Glomerular endothelial cell (primary cell): ENCODE measurements around the gene CNDP1. TPM values are rescaled to one million over a fixed set of nuclear protein-coding genes. Genes with fewer than 3 reads are reported as not detected.
"Not testable (repeated sequence)": the region's sequence is repeated elsewhere in the genome, so short reads cannot be mapped to it uniquely, and the experiment has no call there.

Experiments
- DNase-seq: peaks from one replicate; pipeline ENCODE4 v3.0.0-alpha.2; 2011; ENCODE audit warnings: low read depth, low spot score; ENCODE audit errors: extremely low read depth
- total RNA-seq: library from RNA; depleted of rRNA; stranded (reverse); fragments of >200 nt; gene quantifications from 2 replicates; pipeline ENCODE4 v1.2.3, GENCODE V29; 2015

CNDP1 gene
- not detected in 2 replicates for total RNA-seq

- DNase-seq, result no peak
Measured at GRCh38 chr18:74534150-74534969, at the start of gene CNDP1. Gene CNDP1 (plus strand): TSS chr18:74534500. CDS start chr18:74534668, 168 bp downstream.

GRCh38 chr18:74486119-74486849 is 48.0 kb upstream of the CNDP1 start:
- DNase-seq, result no peak

- no peak for DNase-seq
Measured at GRCh38 chr18:74488354-74488753, 45.9 kb upstream of the CNDP1 start.

GRCh38 chr18:74488864-74489263 is 45.4 kb upstream of the CNDP1 start:
- DNase-seq, result no peak

GRCh38 chr18:74489676-74490075 is 44.6 kb upstream of the CNDP1 start:
- DNase-seq, result no peak

- no peak for DNase-seq
Measured at GRCh38 chr18:74492259-74492658, 42.0 kb upstream of the CNDP1 start.

- no peak for DNase-seq
Measured at GRCh38 chr18:74493689-74494088, 40.6 kb upstream of the CNDP1 start.

- no peak for DNase-seq
Measured at GRCh38 chr18:74494514-74494913, 39.8 kb upstream of the CNDP1 start.

- peak; percentile 84 for DNase-seq
Measured at GRCh38 chr18:74495581-74496507, 38.5 kb upstream of the CNDP1 start, which contains the start of gene CNDP2. Gene CNDP2 (plus strand): TSS chr18:74496363. CDS start chr18:74499974, 3,611 bp downstream.

GRCh38 chr18:74496508-74497323 is 37.6 kb upstream of the CNDP1 start:
- no peak for DNase-seq

GRCh38 chr18:74497324-74497676 is 37.0 kb upstream of the CNDP1 start:
- no peak for DNase-seq

- DNase-seq, result no peak
Measured at GRCh38 chr18:74497778-74498177, 36.5 kb upstream of the CNDP1 start.

- no peak for DNase-seq
Measured at GRCh38 chr18:74498712-74499627, 35.3 kb upstream of the CNDP1 start.

- no peak for DNase-seq
Measured at GRCh38 chr18:74499633-74500032, 34.7 kb upstream of the CNDP1 start.

- no peak for DNase-seq
Measured at GRCh38 chr18:74500372-74500771, 33.9 kb upstream of the CNDP1 start.

GRCh38 chr18:74500774-74501173 is 33.5 kb upstream of the CNDP1 start:
- not testable (repeated sequence) for DNase-seq

GRCh38 chr18:74501386-74501785 is 32.9 kb upstream of the CNDP1 start:
- DNase-seq, result no peak

- no peak for DNase-seq
Measured at GRCh38 chr18:74503137-74503536, 31.2 kb upstream of the CNDP1 start.

- no peak for DNase-seq
Measured at GRCh38 chr18:74505776-74506175, 28.5 kb upstream of the CNDP1 start.
